Astrocyte (in vitro differentiated cells and primary cell): ENCODE data around the gene WDR45B.

Source experiments
- CTCF ChIP-seq: IDR thresholded peaks from 2 replicates; pipeline ENCODE4 v1.5.1; 2011; ENCODE audit warnings: low read depth, mild to moderate bottlenecking, inconsistent platforms, low read length, moderate library complexity; ENCODE audit not compliant: insufficient read depth
- EZH2 ChIP-seq: IDR thresholded peaks from 2 replicates; pipeline ENCODE4 v1.6.1; 2012; ENCODE audit warnings: mild to moderate bottlenecking, low read length, inconsistent platforms; ENCODE audit not compliant: insufficient read depth

GRCh38 chr17:82638183-82638773 lies 10.0 kb downstream of the WDR45B start:
- TF ChIP-seq CTCF (no peak), EZH2 (no peak)
